Thyroid gland (tissue), 4 donors: ENCODE data around the gene GNG7.

Experiments used
- POLR2A ChIP-seq, 2 donors: fragments of 450-650 bp; IDR thresholded peaks; one replicate each; pipeline ENCODE4 v1.6.1; 2017; ENCODE audit warnings: antibody characterized with exemption in 2 of 2, mild to moderate bottlenecking in 2 of 2, moderate library complexity in 1 of 2
- TF ChIP-seq, protein P1 (sequence below), 6 experiments: fragments of 200-600 bp in 3 of 6; fragments of 450-650 bp in 3 of 6; sonication (generic) in 3 of 6; IDR thresholded peaks; one replicate each; pipeline ENCODE4 v1.5.1; 2016 to 2019; ENCODE audit warnings: antibody characterized with exemption in 6 of 6, mild to moderate bottlenecking in 2 of 6, inconsistent platforms in 1 of 6, moderate library complexity in 1 of 6

- TF ChIP-seq, protein P1, sequence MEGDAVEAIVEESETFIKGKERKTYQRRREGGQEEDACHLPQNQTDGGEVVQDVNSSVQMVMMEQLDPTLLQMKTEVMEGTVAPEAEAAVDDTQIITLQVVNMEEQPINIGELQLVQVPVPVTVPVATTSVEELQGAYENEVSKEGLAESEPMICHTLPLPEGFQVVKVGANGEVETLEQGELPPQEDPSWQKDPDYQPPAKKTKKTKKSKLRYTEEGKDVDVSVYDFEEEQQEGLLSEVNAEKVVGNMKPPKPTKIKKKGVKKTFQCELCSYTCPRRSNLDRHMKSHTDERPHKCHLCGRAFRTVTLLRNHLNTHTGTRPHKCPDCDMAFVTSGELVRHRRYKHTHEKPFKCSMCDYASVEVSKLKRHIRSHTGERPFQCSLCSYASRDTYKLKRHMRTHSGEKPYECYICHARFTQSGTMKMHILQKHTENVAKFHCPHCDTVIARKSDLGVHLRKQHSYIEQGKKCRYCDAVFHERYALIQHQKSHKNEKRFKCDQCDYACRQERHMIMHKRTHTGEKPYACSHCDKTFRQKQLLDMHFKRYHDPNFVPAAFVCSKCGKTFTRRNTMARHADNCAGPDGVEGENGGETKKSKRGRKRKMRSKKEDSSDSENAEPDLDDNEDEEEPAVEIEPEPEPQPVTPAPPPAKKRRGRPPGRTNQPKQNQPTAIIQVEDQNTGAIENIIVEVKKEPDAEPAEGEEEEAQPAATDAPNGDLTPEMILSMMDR (IDR thresholded peaks at IDR 0.05), result no peak
- TF ChIP-seq POLR2A (IDR thresholded peaks at IDR 0.05), result peak in 1 of 2 donors; percentile 26
Measured at GRCh38 chr19:2524840-2525723, 177.4 kb downstream of the GNG7 start.
